ENCODE measurements around the gene F12.

The F12 gene

GRCh38 chr5:177354711-177355110 lies 54.7 kb downstream of the F12 start:
- no peak for DNase-seq (ENCODE audit: low read depth)

DNA sequence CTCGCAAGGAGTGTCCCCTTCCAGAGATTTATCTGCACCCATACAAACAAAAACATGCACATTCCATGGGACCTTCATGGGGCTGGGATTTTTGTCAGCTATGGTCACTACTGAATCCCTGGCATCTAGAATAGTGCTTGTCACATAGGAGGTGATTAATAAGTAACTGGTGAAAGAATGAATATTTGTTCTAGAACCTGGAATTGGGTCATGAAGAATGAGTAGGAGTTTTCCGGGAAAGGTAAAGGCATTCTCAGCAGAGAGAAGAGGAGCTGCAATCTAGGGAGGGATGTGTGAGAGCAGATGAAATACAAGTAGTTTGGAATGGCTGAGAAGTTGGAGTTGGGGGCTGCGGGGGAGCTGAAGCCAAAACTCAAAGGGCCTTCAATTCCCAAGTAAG lies 55.1 kb downstream of the F12 start:
- DNase-seq (ENCODE audit: low read depth) = no peak

GRCh38 chr5:177353093-177353492 lies 56.3 kb downstream of the F12 start:
- no peak for DNase-seq (ENCODE audit: low read depth)

Data from stimulated activated CD8-positive, alpha-beta memory T cell treated with anti-CD3 and anti-CD28 coated beads, Interleukin-7, amount 100 ng/mL, for 24 hours (primary cell).